Cerebellar nuclear complex (tissue), 1 donor: ENCODE measurements around the gene GLI2.

Experiments
- DNase-seq, 2 experiments: peaks; one replicate each; lab custom pipeline; 2025; lab: John Stamatoyannopoulos, UW

The GLI2 gene

DNA sequence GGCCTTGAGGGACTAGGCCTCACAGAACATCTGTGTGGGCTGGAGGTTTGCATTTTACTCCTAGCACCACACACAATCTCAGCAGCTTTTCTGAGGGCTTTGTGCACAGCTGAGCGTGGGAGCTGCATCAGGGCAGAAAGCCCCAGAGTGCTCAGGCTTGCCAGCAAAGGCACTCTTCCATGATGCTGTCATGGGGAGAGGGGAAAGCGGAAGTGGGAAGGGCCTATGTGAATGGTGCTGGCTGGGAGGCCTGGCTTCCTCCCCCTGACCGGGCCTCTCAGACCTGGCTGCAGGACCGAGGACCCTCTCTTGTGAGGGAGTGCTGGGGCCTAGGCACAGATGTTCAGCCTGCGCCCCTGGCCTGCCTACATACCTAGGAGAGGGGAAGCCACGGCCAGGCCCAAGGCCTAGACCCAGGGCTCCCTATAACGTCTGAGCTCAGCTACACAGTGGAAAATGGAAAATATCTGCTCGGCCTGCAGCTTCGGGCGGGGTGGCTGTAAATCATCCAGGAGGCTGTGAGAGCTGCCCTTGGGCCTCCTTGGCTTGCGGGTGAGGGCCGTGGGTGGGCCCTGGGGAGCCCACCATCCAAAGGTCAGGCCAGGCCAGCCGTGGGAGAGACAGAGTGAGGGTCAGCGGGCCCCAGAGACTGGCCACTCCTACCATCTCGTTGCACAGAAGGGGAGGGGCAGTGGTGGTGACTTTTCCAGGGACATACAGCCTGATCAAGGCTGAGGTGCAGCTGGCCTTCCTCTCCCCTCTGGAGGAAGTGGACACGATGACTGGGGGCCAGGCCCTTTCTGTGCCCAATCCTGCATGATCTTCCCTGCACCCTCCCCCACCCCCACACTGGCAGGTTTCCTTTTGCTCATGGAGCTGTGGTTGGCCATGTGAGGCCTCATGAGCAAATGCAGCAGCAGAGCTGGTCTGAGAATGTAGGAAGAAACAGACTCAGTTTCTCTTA lies 22.8 kb downstream of the GLI2 start:
- DNase-seq = no peak

- no peak for DNase-seq
Measured at GRCh38 chr2:120759543-120760331, 24.1 kb downstream of the GLI2 start.

GRCh38 chr2:120760446-120761135 lies 24.9 kb downstream of the GLI2 start:
- DNase-seq = no peak

DNA sequence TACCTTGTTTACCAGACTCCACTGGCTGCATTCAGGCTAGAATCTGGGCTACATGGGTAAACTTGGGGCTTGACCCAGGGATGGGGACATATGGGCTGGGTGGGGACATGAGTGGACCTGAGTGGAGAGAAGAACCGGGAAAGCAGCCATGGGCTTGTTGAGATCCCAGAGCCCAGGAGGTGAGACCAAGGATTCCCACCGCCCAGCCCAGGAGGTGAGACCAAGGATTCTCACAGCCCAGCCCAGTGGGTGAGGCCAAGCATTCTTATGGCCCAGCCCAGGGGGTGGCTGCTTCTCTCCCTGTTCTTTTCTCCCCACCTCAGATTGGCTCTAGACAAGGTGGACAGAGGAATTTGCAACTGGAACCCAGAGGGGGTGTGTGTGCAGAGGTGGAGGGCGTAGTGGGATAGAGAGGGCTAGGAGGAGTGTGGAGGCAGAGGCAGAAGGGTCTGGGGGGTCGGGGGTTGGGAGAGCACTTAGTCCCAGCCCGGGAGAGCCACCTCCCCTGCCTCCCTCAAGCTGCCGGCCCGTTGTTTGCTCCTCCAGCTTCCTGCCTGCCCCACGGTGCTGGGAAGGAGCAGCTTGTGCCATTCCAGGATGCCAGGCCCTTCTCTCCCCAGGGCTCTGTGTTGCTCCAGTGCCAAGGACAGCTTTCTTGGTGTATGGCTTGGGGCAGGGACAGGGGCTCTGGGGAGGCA lies 25.6 kb downstream of the GLI2 start:
- no peak for DNase-seq

- DNase-seq = no peak
Measured at GRCh38 chr2:120761911-120762310, 26.2 kb downstream of the GLI2 start.

DNA sequence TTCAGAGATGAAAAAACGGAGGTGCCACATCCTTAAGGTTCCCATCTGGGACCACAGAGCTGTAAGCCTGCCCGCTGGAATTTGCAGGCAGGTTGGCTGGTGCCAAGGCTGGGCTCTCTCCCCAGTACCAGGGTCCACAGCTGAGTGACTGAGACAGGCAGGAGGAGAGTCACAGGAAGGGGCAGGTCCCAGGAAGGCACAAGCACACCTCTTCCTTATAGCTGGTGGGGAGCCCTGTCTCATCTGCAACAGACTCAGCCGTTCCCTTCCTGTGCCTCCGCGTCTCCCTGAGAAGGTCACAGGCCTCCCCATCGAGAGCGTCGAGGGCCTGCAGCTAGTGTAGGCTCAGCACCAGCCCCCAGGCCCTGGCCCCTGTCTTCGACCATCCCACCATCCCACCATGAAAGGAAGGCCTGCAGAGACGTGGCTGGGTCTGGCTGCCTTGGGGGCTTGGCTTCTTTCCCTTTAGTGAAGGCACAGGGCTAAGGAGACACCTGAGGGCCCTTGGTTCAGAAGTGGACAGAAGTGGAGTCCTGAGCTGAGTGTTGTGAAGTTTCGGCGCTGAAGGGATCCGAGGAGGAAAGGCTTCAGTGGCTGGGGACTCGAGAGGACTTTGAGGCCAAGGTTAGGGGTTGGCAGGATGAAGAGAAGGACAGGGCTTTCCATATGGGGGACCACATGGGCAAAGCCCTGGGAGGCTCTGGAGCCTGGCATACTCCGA lies 26.8 kb downstream of the GLI2 start:
- DNase-seq = no peak

DNA sequence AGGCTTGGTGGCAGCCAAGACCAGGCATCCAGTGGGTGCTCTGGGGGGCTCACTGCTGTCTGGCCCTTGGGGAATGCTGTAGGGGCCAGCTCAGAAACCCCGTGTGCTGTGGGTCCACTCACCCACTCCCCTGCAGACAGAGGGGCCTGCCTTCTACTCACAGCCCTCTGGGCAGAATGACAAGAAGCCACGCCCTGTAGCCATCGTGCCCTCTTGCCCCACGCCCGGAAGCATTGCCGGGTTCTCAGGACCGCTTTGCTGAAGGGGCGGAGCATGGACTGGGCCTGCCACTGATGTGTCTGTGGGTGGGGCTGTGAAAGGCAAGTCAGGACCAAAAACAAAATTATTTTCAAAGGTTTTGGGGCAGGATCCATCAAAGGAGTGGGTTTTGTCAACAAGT lies 27.8 kb downstream of the GLI2 start:
- no peak for DNase-seq

DNA sequence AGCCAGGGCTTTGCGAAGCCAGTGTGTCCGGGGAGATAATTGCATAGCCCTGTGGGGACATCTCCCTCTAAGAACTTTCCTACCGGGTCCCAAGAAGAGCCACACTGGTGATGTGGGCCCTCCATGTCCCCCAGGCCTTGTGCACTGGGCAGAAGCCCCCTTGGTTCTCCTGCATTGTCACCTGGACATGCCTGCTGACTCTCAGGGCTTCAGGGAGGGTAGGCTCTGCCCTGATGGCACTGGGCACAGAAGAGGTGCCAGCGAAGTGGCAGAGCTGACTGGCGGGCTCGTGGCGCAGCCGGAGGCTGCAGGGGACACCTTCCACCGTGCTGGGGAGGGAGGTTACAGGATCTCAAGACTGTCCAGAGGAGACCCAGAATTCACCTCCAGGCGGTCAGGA lies 28.3 kb downstream of the GLI2 start:
- DNase-seq = no peak

DNA sequence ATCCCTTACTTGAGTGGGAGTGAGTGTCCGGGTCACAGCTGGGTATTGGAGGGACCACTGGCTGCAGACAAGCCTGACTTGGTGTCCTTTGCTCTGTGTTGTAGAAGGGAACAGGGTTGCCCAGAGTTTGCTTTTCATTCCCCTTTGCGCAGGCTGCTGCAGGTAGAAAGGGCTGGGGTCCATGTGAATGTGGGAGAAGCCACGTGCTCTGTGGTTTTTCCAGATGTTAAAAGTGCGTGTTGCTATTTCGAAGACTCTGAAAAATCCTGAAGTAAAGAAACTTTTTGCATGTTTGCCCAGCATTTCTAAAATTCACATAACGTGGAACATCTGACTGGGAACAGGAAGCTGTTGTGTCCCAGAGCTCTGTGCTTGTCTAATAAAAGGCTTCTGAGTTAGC lies 28.8 kb downstream of the GLI2 start:
- DNase-seq = no peak

DNA sequence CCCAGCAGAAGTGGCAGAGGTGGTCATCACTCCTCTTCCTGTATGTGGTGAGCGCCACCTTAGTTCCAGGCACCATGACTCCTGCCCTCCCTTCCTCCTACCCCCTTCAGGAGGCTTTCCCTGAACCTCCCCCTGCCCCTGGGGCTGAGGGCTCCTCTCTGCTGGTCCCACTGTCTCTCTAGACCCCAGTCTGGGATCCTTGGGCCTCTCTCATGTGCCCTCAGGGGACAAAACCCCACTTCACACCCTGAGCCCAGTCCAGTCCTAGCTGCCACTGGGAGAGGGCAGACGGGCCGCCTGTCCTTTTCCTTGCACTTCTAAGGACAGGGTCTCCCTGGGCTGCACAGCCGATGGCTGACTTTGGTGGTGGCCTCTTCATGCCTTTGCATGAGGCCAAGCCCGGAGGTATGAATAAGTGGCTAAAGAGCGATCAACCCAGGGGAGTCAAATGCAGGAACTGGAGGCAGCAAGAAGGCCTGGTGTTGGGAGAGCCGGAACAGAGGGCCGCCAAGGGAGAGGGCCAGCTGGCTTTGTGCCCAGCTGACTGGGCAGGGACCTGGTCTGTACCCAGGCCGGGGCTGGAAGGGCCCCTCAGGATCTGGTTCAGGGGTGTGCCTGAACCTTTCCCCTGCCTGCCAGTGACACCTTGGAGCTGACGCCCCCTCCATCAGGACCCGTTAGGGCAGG lies 29.5 kb downstream of the GLI2 start:
- no peak for DNase-seq

DNA sequence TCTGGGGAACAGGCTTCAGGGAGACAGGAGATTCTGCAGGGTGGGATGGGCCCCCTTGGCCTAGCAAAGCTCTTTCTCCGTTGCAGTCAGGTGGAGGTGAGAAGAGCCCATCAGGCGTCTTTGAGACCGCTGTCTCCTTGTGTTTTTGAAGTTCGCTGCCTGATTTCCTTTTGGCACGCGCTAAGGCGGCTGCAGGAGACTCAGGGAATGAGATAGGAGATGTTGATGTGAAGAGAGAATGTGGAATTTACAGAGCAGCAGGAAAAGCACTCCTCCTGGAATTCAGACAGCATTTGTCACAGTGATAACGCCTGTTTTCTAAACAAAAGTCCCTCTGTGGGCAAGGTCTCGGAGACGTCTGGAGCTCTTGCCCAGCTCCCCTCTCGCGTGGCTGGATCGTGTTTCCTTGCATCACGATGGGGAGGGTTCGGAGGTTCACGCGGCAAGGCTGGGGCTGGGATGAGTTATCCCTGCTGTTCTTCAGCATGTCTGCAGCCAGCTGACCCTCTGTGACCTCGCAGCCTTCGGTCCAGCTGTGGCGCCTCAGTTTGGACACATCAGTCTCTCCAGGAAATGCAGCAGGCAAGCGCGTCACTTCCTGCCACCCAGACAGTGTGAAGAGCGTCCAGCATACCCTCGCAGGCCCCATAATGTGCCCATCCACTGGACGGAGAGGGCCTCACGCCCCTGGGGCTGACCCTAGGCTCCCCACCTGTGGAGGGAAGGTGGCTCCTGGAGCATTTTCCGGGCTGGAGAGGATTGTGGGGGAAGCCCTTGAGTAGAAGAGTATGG lies 30.2 kb downstream of the GLI2 start:
- DNase-seq = no peak

- DNase-seq = no peak
Measured at GRCh38 chr2:120766470-120767351, 31.0 kb downstream of the GLI2 start.

DNA sequence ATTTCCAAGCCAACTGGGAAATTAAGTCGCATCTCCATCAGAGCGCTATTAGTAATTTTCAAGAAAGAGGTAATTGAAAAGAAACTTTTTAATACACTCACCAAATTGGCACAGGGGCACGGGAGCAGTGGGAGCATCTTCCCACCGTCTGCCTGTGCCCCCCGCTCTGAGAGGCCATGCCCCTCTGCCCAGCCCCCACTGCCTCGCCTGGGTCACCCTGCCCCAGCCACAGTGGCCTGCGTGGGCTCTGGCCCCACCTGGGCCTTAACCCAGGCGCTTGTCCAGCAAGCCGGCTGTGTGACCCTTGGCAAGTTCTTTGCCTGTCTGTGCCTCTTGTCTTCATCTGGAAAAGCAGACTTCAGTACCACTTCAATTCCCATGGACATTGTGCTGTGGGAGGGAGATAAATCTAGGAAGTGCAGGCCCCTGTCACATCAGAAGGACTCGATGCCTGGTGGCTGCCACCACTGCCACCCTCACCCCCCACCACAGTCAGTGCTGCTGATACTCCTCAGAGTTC lies 31.9 kb downstream of the GLI2 start:
- no peak for DNase-seq

DNA sequence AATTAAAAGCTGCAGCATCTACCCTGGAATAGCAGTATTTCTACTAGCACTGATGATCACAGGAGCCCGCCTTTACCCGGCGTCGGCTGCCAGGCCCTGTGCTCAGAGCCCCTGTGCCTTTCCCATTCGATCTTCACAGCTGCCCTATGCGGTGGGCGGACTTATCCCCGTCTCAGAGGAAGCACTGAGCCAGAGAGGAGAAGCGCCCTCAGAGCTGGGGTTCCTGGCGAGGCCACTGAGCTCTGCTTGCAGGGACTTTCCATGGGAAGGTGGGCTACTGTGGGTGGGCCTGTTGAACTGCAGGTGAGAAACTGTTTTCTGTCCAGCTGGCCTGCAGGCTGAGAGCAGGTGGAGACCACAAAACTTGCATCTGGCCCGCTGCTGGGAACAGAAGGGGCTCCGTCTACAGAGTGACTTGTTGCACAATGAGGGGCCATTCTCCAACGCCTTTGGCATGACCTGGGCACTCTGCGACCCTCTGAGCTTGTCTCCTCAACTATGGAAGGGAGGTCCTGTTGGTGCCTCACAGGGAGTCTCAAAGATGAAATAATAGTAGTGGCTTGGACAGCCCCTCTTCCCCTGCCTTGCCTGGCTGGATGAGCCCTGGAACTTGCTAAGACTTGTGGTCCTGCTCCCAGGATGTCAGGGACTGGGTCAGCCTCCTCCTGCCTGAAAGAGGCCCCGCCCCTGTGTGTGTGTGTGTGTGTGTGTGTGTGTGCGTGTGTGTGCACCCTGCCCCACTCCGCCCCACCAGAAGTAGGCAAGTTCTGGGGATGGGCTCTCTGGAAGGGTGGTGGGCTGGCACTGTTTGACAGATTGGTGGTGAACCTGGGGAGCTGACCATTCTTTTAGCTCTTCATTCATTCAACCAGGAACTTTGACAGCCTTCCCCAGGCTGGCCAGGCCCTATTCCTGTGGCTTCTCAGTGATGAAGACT lies 32.7 kb downstream of the GLI2 start:
- no peak for DNase-seq

- DNase-seq = no peak
Measured at GRCh38 chr2:120769076-120769786, 33.6 kb downstream of the GLI2 start.

DNA sequence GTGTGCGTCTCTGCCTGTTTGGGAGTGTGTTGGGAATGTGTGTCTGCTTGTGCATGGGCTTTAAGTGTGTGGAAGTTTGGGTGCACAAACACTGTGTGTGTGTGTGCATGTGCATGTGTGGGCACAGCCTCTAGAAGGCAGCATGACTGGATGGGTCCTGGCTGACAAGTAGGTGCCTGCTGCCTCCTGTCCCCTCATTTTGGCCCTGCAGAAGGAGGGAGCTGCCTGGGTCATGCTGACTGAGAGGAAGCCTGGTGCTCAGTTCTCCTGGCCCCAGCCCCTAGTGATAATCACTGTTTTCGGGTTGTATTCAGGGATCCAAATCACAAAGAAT lies 34.1 kb downstream of the GLI2 start:
- DNase-seq = no peak

- DNase-seq = no peak
Measured at GRCh38 chr2:120770176-120770575, 34.5 kb downstream of the GLI2 start.
